Hematopoietic multipotent progenitor cell treated with erythropoietin and hydrocortisone succinate and interleukin-3 and kit ligand, for 15 days (in vitro differentiated cells): ENCODE results near the gene OR14J1.
"Not testable (repeated sequence)": the region's sequence is repeated elsewhere in the genome, so short reads cannot be mapped to it uniquely, and the experiment has no call there.

Source experiments
- DNase-seq: peaks from one replicate; pipeline ENCODE4 v3.0.0-alpha.2; 2015; ENCODE audit warnings: low spot score

OR14J1 gene

GRCh38 chr6:29301316-29301715 is at the start of gene OR14J1:
Gene OR14J1, plus strand, starts transcription at chr6:29301701. Its CDS starts 4,989 bp downstream, at chr6:29306690.
- DNase-seq = no peak

- DNase-seq = no peak
These were observed 49.8 kb upstream of the OR14J1 start for GRCh38 chr6:29251736-29252135.

- DNase-seq = no peak
These were observed 46.0 kb upstream of the OR14J1 start for GRCh38 chr6:29255530-29255929.

GRCh38 chr6:29259721-29260120 is 41.8 kb upstream of the OR14J1 start:
- DNase-seq = no peak

GRCh38 chr6:29263001-29263400 is 38.5 kb upstream of the OR14J1 start:
- no peak for DNase-seq

GRCh38 chr6:29294499-29294914 is 7.0 kb upstream of the OR14J1 start:
- no peak for DNase-seq

GRCh38 chr6:29295181-29295585 is 6.3 kb upstream of the OR14J1 start:
- DNase-seq = no peak

- DNase-seq = no peak
These were observed 5.9 kb upstream of the OR14J1 start for GRCh38 chr6:29295623-29296022.

GRCh38 chr6:29319931-29320330 is 18.4 kb downstream of the OR14J1 start:
- DNase-seq = no peak

- DNase-seq = not testable (repeated sequence)
These were observed 21.8 kb downstream of the OR14J1 start for GRCh38 chr6:29323332-29323731.

GRCh38 chr6:29325777-29326176 is 24.3 kb downstream of the OR14J1 start:
- DNase-seq = no peak

- DNase-seq = no peak
These were observed 31.2 kb downstream of the OR14J1 start for GRCh38 chr6:29332676-29333075.

GRCh38 chr6:29336269-29336668 is 34.8 kb downstream of the OR14J1 start:
- DNase-seq = no peak

- no peak for DNase-seq
These were observed 43.9 kb downstream of the OR14J1 start for GRCh38 chr6:29345380-29345779.

GRCh38 chr6:29349348-29349747 is 47.8 kb downstream of the OR14J1 start:
- not testable (repeated sequence) for DNase-seq

GRCh38 chr6:29354980-29355379 is 53.5 kb downstream of the OR14J1 start:
- no peak for DNase-seq

- DNase-seq = no peak
These were observed 54.1 kb downstream of the OR14J1 start for GRCh38 chr6:29355603-29356002.
